ENCODE data around the gene SON.

GRCh38 chr21:33511639-33512038 lies 31.2 kb upstream of the SON start:
- no peak for TF ChIP-seq CTCF (conservative IDR thresholded peaks at IDR 0.05; ENCODE audit: low read length)
- TF ChIP-seq EZH2phosphoT487 (IDR thresholded peaks at IDR 0.05; ENCODE audit: borderline replicate concordance, low read depth, low read length), result no peak
